Subcutaneous abdominal adipose tissue (tissue), 5 donors: Measurements from ENCODE around the gene PCSK9.

Experiments used
- H3K27ac ChIP-seq: one replicate; pipeline ENCODE4 v1.7.0; 2013; ENCODE audit warnings: low read depth, mild to moderate bottlenecking, inconsistent platforms, low read length, moderate library complexity
- H3K27me3 ChIP-seq, 5 donors: one replicate each; pipeline ENCODE4 v1.7.0; 2013; ENCODE audit warnings: low read length in 5 of 5, inconsistent platforms in 1 of 5; ENCODE audit not compliant: control insufficient read depth in 5 of 5, insufficient read depth in 4 of 5
- H3K36me3 ChIP-seq, 5 donors: one replicate each; pipeline ENCODE4 v1.7.0; 2013; ENCODE audit warnings: low read length in 5 of 5; ENCODE audit not compliant: control insufficient read depth in 5 of 5, insufficient read depth in 5 of 5
- H3K4me1 ChIP-seq, 5 donors: one replicate each; pipeline ENCODE4 v1.7.0; 2013; ENCODE audit warnings: low read length in 5 of 5, mild to moderate bottlenecking in 3 of 5, moderate library complexity in 1 of 5; ENCODE audit not compliant: control insufficient read depth in 5 of 5, insufficient read depth in 5 of 5
- H3K4me3 ChIP-seq, 5 donors: one replicate each; pipeline ENCODE4 v1.7.0; 2013; ENCODE audit warnings: low read length in 5 of 5, low read depth in 1 of 5
- H3K9ac ChIP-seq, 5 donors: one replicate each; pipeline ENCODE4 v1.7.0; 2013; ENCODE audit warnings: low read length in 5 of 5, mild to moderate bottlenecking in 4 of 5, moderate library complexity in 3 of 5
- H3K9me3 ChIP-seq, 5 donors: one replicate each; pipeline ENCODE4 v1.7.0; 2013; ENCODE audit warnings: low read length in 5 of 5; ENCODE audit not compliant: control insufficient read depth in 5 of 5
- donor health status: healthy.
- donor health status: healthy.
- donor health status: healthy.
- donor health status: healthy.
- donor health status: healthy.

The PCSK9 gene

DNA sequence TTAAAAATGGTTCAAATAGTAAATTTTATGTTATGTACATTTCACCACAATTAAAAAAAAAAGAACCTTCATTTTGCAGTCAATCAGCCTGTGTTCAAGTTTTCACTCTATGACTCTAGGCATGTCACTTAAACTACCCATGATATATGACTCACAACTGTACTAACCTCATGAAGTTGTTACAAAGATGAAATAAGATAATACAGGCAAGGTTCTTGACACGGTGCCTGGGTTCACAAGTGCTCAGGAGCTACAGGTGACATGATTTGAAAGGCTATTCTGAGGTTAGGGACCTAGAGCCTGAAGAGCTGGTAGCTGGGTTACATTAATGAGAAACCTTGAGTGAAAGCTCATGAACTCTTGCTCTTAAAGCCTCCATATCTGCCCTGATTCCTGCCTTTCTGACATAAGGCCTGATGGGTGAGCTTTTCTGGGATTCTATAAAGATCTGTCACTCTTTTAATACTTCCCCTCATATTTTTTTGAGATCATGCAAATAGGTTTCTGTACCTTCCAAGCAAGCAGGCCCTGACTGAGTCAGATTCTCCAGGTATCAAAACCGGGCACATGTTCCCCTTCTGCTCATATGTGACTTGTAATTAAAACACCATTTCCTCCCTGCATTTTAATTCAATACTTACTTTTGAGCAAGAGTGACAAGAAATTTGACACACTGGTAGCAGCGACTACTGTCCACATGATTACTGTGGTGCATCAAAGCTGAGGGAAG lies 34.0 kb downstream of the PCSK9 start:
- Histone ChIP-seq H3K27ac (no peak overlapping the region), H3K9me3 (no peaks in the 10 kb centered on the region), H3K36me3 (peaks cover 61 to 98% (median 94%) of the 10 kb centered on the region in 5 donors), H3K4me1 (no peaks in the 10 kb centered on the region), H3K9ac (no peak overlapping the region), H3K4me3 (no peak overlapping the region), H3K27me3 (no peaks in the 10 kb centered on the region)

DNA sequence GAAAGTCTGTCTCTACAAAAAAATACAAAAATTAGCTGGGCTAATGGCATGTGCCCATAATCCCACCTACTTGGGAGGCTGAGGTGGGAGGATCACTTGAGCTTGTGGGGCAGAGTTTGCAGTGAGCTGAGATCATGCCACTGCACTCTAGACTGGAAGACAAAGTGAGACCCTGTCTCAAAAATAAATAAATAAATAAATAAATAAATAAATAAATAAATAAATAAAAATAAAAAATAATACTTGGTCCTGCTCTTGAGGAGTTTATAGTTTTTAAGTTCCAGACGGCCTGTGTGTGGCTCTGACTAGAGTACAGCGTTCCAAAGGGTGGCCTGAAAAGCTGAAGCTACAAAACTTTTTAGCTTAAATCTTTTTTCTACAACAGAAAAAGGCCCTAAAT lies 35.1 kb downstream of the PCSK9 start:
- no peaks in the 10 kb centered on the region for H3K4me1 ChIP-seq
- no peak overlapping the region for H3K27ac ChIP-seq
- H3K27me3 ChIP-seq = no peaks in the 10 kb centered on the region
- H3K9ac ChIP-seq = no peak overlapping the region
- no peak overlapping the region for H3K4me3 ChIP-seq
- no peaks in the 10 kb centered on the region for H3K9me3 ChIP-seq
- H3K36me3 ChIP-seq = peaks cover 64 to 98% (median 93%) of the 10 kb centered on the region in 5 donors

DNA sequence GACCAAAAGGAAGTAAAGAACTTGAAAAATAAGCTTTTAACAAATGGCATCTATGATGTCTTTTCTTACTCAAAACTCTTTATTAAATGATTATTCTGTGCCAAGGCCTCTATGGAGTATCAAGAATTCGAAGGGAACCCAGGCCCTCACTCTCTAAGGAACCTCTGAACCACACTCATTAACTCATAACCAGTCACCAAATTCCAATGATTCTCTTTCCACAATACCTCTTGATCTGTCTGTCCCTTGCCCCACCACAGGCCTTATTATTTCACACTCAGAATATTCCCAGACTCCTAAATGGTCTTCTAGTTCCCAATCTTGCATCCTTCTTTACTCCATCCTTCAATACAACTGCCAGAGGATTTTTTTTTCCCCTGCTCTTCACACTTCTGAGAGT lies 37.0 kb downstream of the PCSK9 start:
- Histone ChIP-seq H3K9ac (no peak overlapping the region), H3K27me3 (no peaks in the 10 kb centered on the region), H3K36me3 (peaks cover 79 to 99% (median 94%) of the 10 kb centered on the region in 5 donors), H3K9me3 (no peaks in the 10 kb centered on the region), H3K27ac (no peak overlapping the region), H3K4me3 (no peak overlapping the region), H3K4me1 (no peaks in the 10 kb centered on the region)

DNA sequence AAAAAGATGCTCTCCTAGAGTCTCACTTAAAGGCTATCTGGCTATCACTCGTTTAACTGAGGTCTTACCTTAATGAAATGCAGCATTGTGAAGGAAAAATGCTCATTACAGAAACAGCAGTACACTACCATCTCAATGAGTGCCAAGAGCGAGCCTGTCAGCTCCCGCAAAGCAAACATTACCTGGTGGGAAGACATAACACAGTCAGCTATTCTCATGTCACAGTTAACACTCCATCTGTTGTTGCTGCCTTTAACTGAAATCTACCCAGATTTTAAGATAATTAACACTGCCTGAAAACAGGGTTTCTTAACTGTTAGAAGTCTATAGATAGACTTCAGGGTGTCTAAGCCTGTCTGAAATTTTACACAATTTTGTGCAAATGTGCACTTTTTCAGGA lies 39.1 kb downstream of the PCSK9 start:
- Histone ChIP-seq H3K9ac (no peak overlapping the region), H3K4me1 (peaks cover 0 to 2% (median 0%) of the 10 kb centered on the region in 5 donors), H3K27ac (no peak overlapping the region), H3K27me3 (no peaks in the 10 kb centered on the region), H3K36me3 (peaks cover 72 to 99% (median 94%) of the 10 kb centered on the region in 5 donors), H3K9me3 (no peaks in the 10 kb centered on the region), H3K4me3 (no peak overlapping the region)

DNA sequence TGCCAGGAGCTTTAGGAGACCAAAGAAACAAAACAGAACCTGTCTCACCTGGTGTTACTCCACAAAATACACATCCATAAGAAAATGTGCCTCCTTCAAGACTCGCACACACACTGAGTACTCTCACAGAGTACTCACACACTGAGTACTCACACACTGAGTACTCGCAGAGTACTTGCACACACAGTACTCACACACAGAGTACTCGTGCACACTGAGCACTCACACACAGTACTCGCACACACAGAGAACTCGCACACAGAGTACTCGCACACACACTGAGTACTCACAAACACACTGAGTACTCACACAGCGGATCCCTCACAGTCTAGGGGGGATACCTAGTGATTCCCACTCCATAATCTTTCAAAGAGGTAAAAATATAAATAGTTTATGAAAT lies 40.3 kb downstream of the PCSK9 start:
- Histone ChIP-seq H3K9me3 (no peaks in the 10 kb centered on the region), H3K9ac (no peak overlapping the region), H3K27me3 (no peaks in the 10 kb centered on the region), H3K36me3 (peaks cover 74 to 99% (median 95%) of the 10 kb centered on the region in 5 donors), H3K4me3 (no peak overlapping the region), H3K4me1 (peaks cover 0 to 2% (median 0%) of the 10 kb centered on the region in 5 donors), H3K27ac (no peak overlapping the region)

DNA sequence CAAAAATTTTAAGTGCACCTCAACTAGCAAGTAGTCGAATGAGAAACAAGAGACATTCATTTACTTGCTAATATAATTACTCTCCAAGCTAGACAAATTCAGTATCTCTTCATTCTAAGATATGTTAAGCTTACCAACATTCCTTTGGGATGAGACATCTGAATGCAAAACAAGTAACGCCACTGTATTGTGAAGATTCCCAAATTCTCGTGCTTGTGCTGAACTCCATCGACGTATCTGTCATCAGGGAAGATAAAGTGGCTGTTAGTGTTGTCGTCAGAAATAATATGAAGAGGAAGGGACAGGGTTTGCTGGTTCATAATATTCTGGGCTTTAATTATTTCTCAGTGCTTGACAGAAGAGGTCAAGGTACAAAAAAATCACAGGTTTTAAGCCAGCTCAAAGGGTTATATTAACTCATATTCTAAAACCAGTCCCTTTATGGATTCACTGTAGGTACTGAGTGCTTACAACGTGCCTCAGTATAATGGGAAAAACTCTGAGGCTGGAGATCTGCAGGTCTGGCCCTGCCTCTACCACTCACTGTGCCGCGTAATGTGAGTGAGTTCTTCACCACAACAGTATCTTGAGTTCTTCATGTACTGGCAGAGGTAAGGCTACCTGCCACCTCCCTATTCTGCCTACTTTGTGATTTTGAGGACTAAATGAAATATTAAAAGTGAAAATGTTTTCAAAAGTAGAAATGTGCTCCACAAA lies 42.0 kb downstream of the PCSK9 start:
- H3K9me3 ChIP-seq = no peaks in the 10 kb centered on the region
- H3K27me3 ChIP-seq = no peaks in the 10 kb centered on the region

DNA sequence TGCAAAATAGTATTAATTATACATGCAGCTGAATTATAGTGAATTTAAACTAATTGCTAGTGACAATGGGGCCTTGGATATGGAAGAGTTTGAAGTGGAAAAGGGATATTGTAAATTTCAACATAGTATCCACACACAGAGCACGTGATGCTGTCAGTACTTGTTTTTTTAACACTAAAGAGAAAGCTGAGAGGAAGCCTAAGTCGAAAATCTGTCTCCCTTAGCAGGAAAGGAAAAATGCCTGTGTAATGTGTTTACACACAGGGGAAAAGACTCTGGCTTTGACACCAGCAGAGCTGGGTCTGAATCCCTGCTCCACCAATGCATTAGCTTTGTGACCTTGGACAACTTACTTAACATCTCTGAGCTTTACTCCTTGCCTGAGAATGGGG lies 42.6 kb downstream of the PCSK9 start:
- Histone ChIP-seq H3K4me1 (peaks cover 0 to 2% (median 0%) of the 10 kb centered on the region in 5 donors), H3K9me3 (no peaks in the 10 kb centered on the region), H3K27ac (no peak overlapping the region), H3K36me3 (peaks cover 77 to 99% (median 95%) of the 10 kb centered on the region in 5 donors), H3K27me3 (no peaks in the 10 kb centered on the region), H3K9ac (no peak overlapping the region), H3K4me3 (no peak overlapping the region)

More for the DNA sequence above, 42.0 kb downstream of the PCSK9 start:
- H3K4me3 ChIP-seq = no peak overlapping the region
- peaks cover 78 to 99% (median 97%) of the 10 kb centered on the region in 5 donors for H3K36me3 ChIP-seq
- no peak overlapping the region for H3K27ac ChIP-seq
- H3K4me1 ChIP-seq = peaks cover 0 to 2% (median 0%) of the 10 kb centered on the region in 5 donors
- H3K9ac ChIP-seq = no peak overlapping the region

DNA sequence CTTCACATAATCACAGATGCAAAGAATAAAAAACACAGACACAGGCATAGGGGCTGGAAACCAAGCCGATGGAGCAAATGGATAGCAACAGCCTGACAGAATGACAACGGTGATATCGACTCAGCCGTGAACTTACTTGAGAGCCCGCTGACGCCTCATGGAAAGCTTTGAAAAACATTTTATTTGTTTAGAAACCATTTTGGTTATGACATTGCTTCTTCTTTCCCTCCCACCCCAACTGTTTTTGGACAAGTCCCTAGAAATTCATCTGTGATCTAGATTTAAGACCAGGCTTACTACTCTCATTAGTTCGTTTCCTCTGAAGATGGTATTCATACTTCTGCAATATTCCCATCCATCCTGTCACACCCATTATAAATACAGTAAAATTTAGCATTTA lies 44.9 kb downstream of the PCSK9 start:
- Histone ChIP-seq H3K27ac (no peak overlapping the region), H3K9me3 (no peaks in the 10 kb centered on the region), H3K36me3 (peaks cover 77 to 98% (median 94%) of the 10 kb centered on the region in 5 donors), H3K4me3 (no peak overlapping the region), H3K9ac (no peak overlapping the region), H3K4me1 (peaks cover 0 to 2% (median 0%) of the 10 kb centered on the region in 5 donors), H3K27me3 (no peaks in the 10 kb centered on the region)

DNA sequence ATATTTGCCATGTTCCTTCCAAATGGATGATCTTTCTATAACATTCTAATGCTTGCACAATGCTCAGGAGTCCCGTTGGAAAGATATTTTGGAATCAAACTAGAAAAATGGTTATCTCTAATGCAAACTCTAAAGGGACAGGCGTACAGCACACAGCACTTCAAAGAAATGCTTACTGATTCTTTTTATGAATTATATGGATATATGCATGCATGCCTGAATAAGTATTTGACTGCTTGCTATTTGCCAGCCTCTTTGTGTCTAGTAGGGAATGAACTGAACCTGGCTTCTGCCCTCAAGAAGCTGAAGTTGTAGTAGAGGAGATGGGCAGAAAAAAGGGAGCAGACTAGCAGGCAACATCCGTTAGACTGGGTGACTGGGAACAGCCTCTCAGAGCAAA lies 48.1 kb downstream of the PCSK9 start:
- peaks cover 73 to 97% (median 96%) of the 10 kb centered on the region in 5 donors for H3K36me3 ChIP-seq
- no peak overlapping the region for H3K9ac ChIP-seq
- H3K4me3 ChIP-seq = no peak overlapping the region
- H3K4me1 ChIP-seq = no peaks in the 10 kb centered on the region
- H3K9me3 ChIP-seq = no peaks in the 10 kb centered on the region
- H3K27ac ChIP-seq = no peak overlapping the region
- H3K27me3 ChIP-seq = no peaks in the 10 kb centered on the region

DNA sequence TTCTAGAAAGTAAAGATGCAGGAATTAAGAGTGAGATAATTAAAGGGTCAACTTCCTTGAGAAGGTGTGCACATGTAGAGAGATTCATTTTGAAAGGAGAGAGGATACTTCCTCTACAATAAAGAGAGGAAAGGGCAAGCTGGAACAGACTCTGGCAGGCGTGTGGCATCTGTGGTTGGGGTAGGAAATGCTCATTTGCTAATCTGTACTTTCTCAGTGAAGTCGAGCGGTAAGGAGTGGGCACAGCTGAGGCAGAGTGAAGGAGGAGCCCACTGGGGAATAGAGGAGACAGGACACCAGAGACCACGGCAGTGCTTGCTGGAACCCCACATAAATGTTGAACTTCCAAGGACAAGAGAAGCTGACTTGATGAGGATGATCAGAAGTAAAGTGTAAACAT lies 49.1 kb downstream of the PCSK9 start:
- Histone ChIP-seq H3K27me3 (no peaks in the 10 kb centered on the region), H3K36me3 (peaks cover 82 to 97% (median 94%) of the 10 kb centered on the region in 5 donors), H3K4me3 (no peak overlapping the region), H3K27ac (no peak overlapping the region), H3K9ac (no peak overlapping the region), H3K9me3 (no peaks in the 10 kb centered on the region), H3K4me1 (no peaks in the 10 kb centered on the region)
